ENCODE measurements around the gene IYD.
"Not testable (repeated sequence)": the region's sequence is repeated elsewhere in the genome, so short reads cannot be mapped to it uniquely, and the experiment has no call there.

The IYD gene

GRCh38 chr6:150352321-150353296 is 16.2 kb upstream of the IYD start:
- DNase-seq = no peak

DNA sequence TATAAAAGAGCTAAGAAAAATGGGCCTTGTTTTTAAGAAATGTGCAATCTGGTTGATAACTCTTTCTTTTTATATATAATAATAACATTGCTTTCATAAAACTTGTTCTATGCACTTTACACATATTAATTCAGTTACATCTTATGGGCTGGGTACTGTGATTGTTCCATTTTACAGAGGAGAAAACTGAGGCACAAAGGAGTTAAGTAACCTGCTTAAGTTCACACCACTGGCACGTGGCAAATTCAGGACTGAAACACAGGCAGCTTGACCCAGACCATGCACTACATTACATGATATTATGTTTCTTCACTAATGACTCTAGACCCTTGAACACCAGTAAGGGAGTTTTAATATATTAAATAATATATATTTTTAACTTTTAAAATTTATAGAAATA is 15.4 kb upstream of the IYD start:
- no peak for DNase-seq

- DNase-seq = no peak
Measured at GRCh38 chr6:150354754-150355571, 13.8 kb upstream of the IYD start.

DNA sequence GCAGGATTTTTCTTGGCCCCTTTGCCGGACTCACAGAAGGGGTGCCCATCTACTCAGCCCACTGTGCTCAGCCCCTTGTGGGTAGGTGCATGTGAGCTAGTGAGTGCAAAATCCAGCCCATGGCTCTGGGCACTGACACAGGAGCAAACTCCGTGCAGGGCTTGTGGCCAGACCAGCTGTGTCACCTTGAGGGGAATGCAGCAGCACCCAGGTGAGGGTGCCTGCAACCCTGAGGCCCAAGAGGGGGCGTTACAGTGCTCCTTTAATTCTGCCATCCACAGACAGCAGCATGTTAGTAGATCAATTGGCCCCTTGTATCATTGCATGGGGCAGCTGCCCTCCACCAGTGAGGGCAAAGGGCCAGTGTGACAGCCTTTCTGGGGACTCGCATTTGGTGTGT is 12.9 kb upstream of the IYD start:
- no peak for DNase-seq

DNA sequence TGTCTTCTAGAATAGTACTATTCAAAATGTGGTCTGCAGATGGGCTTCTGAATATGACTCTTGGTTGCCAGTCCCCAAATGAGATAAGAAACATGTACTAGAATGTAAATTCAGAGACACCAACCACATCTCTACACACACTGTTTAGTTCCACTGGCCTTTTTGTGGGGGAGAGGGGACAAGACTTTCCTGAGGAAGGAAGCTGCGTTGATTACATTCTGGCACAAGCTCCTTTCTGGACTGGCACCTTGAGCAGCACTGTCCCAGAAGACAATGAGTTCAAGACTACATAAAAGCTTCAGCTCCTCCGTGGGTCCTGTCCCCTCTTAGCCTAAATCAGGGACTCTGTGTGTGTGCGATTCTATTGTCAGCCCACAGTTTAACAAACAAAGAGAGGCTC is 6.9 kb upstream of the IYD start:
- DNase-seq = no peak

DNA sequence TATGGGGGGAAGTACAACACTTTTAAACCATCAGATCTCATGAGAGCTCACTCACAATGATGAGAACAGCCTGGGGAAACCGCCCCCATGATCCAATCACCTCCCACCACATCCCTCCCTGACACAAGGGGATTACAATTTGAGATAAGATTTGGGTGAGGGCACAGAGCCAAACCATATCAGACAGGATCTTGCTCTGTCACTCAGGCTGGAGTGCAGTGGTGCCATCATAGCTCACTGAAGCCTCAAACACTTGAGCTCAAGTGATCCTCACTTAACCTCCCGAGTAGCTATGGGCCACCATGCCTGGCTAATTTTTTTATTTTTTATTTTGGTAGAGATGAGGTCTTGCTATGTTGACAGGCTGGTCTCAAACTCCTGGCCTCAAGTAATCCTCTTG is 5.1 kb upstream of the IYD start:
- DNase-seq = no peak

DNA sequence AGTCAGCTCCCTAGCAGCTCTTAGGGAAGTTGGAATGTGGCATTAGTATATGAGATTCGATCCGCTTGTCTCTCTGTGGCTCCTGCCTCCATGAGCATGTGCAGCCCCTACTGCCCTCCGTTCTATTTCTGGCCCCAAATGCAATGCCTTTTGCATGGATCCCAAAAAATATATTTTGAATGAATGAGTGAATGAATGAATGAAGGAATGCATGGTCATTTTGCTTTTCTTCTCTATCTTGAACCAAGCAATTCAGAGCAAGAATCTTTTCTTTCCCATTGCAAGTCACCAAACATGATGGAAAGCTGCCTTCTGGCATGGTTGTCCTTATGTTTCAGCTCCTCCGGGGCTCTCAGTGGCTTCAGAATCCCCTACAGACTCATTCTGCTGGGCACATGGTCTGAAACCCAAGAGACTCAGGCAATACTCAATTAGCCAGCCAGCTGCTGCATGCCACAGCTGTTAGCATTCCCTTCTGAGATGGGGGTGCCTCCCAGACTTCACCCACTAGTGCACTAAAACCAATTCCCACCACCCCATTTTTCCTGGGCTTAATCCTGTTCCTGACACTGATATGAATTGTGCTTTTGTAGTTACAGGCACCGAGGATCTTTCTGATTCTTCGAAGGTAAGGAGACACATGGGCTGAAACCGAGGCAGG is 2.6 kb upstream of the IYD start:
- DNase-seq = no peak

DNA sequence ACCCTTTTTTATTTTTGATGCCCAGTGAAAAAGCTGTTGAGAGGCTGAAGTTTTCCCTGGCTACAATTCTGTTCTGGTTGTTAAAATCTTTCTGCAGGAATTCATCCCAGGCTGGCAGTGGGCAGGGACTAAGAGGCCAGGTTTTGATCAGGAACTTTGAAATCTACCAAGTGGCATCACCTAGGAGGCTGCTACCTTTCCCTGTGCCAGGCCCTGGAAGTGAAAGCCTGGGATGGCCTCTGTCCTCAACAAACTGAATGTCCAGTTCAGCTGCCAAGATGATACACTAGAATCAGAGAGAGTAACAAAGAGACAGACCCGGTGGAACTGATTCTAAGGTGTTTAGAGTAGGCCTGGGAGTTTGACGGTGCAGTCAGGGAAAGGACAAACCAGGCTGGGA is 596 bp downstream of the IYD start:
- no peak for DNase-seq

DNA sequence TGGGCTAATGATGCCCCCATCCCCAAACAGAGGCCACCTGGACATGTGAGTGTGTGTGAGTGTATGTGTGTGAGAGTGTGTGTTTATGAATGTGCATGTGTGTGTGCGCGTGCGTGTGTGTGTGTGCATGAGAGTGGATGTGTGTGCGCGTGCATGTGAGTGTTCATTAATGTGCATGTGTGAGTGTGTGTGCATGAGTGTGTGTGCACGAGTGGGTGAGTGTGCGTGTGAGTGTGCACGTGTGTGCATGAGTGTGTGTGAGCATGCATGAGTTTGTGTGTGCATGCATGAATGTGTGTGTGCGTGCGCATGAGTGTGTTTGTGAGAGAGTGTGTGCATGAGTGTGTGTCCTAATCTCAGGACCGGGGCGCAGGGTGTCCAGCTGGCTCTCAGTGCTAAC is 1.3 kb downstream of the IYD start:
- DNase-seq = no peak

DNA sequence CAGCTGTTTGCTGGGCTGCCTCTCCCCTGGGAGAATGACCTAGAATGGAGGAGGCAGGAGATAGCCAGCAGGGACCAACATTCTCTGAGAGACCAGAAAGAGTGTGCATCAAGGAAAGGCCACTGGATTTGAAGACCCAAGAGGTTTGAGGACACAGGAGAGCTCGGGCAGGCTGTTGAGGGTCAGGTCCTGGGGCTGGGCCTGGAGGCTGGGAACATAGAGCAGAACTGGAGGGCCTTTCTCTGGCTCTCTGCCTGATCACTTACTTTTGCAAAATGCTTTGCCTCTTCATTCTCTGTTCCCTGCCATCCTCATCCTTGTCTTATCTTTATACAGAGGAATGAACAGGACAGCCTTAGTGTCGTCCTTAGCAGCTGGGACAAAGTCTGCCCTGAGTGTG is 2.5 kb downstream of the IYD start:
- no peak for DNase-seq

DNA sequence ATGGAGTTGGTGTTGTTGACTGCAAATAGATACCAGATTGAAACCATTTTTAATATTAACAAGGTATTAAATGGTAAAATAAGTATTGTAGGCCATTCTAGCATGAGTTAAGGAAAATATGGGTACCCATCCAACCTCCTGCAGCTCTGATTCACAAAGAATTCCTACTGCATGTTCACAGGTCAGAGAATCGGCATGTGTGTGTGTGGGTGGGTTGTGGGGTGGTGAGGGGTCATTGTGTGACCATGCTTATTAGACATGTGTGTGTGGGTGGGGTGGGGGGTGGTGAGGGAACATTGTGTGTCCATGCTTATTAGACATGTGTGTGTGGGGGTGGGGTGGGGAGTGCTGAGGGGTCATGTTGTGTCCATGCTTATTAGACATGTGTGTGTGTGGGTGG is 3.2 kb downstream of the IYD start:
- no peak for DNase-seq

DNA sequence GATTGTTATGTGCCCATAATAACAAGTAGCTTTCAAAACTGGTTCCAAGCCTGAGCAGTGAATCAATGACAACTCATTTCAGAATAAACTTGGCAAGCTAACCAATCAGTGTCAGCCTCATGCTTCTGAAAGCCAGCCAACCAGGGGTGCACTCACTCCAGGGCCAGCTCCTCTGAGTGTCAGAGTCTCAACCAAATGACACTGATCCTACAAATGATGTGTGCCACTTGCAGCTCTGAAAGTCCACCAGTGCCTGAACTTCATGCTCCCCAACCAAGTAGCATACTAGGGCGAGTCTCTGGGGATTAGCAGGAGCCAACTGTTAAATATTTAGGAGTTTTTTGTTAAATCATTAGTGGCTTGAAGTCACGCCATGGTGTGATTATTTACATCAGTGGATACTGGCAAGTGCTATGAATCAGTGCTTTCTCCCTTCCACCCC is 4.5 kb downstream of the IYD start:
- DNase-seq = no peak

DNA sequence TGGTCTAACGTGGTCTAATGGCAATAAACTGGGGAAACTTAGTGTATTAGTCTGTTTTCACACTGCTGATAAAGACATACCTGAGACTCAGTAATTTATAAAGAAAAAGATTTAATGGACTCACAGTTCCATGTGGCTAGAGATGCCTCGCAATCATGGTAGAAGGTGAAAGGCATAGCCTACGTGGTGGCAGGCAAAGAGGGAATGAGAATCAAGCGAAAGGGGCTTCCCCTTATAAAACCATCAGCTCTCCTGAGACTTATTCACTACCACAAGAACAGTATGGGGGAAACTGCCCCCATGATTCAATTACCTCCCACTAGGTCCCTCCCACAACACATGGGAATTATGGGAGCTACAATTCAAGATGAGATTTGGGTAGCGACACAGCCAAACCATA is 5.5 kb downstream of the IYD start:
- DNase-seq = not testable (repeated sequence)

GRCh38 chr6:150377211-150377781 is 8.5 kb downstream of the IYD start:
- DNase-seq = no peak

- DNase-seq = no peak
Measured at GRCh38 chr6:150380256-150380655, 11.4 kb downstream of the IYD start.

DNA sequence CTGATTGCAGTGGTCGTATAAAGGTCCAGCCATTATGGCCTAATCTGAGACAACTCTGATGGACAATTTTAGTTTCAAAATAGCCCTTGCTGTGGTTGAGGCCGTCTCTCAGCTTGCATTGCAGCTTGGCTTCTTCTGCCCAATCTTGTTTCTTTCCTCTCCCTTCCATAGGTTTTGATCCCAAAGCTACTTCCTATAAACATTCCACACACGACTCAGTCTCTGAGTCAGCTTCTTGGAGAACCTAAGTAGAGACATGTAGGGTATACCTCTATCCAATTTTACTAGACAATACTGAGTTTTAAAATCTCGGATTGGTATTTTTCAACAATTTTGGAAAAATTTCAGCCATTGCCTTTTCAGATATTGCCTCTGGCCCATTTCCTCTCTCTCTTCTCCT is 13.4 kb downstream of the IYD start:
- no peak for DNase-seq

- DNase-seq = no peak
Measured at GRCh38 chr6:150391414-150391813, 22.6 kb downstream of the IYD start.

GRCh38 chr6:150391890-150392289 is 23.1 kb downstream of the IYD start:
- no peak for DNase-seq

GRCh38 chr6:150392452-150393220 is 23.8 kb downstream of the IYD start:
- DNase-seq = no peak

GRCh38 chr6:150394053-150394898 is 25.5 kb downstream of the IYD start:
- DNase-seq = no peak

- no peak for DNase-seq
Measured at GRCh38 chr6:150394899-150395295, 26.1 kb downstream of the IYD start.

Measured in right forelimb (tissue), 1 donor.